Islet precursor cell (in vitro differentiated cells): ENCODE measurements around the gene TEKTIP1.
"Not testable (repeated sequence)": the region's sequence is repeated elsewhere in the genome, so short reads cannot be mapped to it uniquely, and the experiment has no call there.

Source experiments
- DNase-seq: peaks from one replicate; pipeline ENCODE4 v3.0.0-alpha.2; 2018

Gene TEKTIP1

DNA sequence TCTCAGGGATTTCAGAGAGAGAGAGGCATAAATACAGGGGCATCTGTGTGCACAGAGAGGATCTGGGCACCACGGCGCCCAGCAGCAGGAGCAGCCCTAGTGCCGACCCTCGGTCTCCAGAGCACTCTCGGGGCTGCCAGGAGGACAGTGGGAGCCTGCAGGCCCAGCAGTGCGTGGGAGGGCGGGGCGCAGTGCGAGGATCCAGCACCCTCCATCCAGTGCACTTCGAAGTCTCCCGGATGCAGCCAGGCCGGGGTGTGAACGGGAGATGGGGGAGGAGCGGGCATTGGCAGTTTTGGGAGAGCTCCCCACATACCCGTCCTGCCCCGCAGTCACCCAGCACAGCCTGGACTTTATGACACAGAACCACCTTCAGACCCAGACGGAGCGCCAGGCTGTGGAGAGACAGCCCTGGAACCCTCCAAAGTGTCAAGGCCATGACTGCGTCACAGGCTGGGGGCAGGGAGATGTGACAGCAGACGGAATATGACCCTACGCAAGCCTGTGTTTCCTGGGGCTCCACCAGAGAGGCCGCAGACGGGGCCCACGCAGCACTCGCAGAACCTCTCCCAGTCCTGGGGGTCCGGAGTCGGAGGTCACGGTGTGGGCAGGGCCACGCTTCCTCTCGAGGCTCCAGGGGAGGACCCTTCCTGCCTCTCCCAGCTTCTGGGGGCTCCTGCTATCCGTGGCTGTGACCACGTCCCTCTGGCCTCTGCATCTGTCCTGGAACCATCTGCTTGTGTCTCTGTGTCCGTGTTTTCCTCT, 14.7 kb upstream of the TEKTIP1 start:
- DNase-seq = no peak

GRCh38 chr19:3524904-3525451, 14.0 kb upstream of the TEKTIP1 start:
- no peak for DNase-seq

DNA sequence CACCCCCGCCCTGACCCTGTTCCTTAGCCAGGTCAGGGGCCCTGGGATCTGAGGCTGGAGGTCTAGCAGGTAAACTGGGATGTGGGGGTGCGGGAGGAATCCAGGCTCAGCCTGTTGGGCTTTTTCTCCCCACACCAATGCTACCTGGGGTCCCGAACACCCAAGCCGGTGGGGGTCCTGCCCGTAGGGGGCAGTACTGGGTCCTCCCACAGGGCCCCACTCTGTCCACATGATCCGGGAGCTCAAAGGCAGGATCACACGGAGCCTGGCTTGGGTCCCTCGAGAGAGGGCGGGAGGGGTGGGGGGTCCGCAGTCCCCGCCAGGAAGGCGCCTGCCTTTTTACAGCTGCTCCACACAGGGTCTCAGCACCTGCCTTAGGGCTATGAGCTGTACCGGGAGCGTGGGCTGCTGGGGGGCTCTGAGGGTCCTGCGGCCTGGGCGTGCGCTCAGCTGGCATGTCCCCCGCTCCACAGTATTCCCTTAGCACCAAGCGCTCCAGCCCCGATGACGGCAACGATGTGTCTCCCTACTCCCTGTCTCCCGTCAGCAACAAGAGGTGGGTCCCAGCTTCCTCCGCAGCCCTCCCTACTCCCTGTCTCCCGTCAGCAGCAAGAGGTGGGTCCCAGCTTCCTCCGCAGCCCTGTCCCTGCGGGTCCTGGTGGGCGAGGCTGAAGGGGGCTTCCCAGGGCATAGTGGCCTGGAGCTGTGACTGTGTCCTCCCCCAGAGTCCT, 12.3 kb upstream of the TEKTIP1 start:
- no peak for DNase-seq

GRCh38 chr19:3527238-3527910, 11.6 kb upstream of the TEKTIP1 start:
- no peak for DNase-seq

GRCh38 chr19:3528080-3528479, 10.9 kb upstream of the TEKTIP1 start:
- no peak for DNase-seq

DNA sequence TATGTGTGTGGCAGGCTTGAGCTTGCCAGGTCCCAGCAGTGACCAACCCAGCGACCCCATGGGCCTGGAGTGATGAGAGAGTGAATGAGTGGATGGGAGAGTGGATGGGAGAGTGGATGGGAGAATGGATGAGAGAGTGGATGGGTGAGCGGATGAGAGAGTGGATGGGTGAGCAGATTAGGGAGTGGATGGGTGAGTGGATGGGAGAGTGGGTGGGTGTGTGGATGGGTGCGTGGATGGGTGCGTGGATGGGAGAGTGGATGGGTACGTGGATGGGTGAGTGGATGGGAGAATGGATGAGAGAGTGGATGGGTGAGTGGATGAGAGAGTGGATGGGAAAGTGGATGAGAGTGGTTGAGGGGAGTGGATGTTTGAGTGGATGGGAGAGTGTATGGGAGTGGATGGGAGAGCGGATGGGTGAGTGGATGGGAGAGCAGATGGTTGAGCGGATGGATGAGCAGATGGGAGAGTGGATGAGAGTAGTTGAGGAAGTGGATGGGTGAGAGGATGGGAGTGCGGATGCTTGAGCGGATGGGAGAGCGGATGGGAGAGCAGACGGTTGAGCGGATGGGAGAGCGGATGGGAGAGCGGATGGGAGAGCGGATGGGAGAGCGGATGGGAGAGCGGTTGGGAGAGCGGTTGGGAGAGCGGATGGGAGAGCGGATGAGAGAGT, 10.3 kb upstream of the TEKTIP1 start:
- no peak for DNase-seq

- not testable (repeated sequence) for DNase-seq
Observed at GRCh38 chr19:3529299-3529698, 9.7 kb upstream of the TEKTIP1 start.

DNA sequence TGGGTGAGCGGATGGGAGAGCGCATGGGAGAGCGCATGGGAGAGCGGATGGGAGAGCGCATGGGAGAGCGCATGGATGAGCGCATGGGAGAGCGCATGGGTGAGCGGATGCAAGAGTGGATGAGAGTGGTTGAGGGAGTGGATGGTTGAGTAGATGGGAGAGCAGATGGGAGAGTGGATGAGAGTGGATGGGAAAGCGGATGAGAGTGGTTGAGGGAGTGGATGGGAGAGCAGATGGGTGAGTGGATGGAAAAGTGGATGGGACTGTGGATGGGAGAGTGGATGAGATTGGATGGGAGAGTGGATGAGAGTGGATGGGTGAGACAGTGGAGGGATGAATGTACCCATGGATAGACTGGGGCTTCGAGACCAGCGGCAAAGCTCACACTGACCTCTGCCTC, 8.6 kb upstream of the TEKTIP1 start:
- no peak for DNase-seq

DNA sequence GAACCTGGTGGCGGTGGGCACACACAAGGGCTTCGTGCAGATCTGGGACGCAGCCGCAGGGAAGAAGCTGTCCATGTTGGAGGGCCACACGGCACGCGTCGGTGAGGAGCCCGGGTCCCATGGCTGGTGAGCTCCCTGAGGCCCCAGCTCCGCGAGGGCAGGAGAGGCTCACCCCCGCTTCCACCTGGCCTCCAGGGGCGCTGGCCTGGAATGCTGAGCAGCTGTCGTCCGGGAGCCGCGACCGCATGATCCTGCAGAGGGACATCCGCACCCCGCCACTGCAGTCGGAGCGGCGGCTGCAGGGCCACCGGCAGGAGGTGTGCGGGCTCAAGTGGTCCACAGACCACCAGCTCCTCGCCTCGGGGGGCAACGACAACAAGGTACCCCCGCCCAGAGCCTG, 7.3 kb upstream of the TEKTIP1 start:
- DNase-seq = no peak

- DNase-seq = no peak
Observed at GRCh38 chr19:3532154-3532786, 6.7 kb upstream of the TEKTIP1 start.

DNA sequence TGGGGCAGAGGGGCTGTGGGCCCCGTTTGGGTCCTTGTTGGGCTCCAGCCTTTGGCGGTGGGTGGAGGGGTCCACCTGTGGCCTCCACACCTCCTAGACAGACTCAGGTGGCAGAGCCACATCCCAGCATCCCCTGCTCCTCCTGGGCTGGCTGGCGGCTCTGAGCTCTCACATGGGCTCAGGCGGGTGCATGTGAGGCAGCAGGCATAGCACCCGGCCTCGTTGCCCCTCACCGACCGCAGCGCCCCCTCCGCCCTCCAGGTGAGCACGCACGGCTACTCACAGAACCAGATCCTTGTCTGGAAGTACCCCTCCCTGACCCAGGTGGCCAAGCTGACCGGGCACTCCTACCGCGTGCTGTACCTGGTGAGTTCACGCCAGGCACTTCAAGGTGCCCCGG, 5.9 kb upstream of the TEKTIP1 start:
- no peak for DNase-seq

DNA sequence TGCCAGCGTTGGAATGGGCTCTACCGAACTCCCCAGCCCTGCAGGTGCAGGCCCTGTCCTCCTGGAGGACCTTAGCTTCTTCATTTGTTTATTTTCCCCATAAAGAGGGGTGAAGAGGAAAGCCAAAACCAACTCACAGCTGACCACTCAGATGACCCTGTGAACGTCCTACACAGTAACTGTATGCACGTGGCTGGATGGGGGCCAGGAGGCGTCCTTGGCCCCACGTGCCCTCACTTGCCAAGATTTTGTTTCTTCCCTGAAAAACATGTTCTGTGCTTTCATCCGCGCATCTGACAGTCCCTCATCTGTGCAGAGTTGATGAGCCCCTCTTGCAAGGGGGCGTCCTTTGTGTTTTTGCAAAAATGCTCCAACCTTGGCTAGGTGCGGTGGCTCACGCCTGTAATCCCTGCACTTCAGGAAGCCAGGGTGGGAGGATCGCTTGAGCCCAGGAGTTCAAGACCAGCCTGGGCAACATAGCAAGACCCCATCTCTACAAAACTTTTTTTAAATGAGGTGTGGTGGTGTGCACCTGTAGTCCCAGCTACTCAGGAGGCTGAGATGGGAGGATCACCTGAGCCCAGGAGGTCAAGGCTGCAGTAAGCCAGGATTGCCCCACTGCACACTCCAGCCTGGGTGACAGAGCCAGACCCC, 5.3 kb upstream of the TEKTIP1 start:
- no peak for DNase-seq

DNA sequence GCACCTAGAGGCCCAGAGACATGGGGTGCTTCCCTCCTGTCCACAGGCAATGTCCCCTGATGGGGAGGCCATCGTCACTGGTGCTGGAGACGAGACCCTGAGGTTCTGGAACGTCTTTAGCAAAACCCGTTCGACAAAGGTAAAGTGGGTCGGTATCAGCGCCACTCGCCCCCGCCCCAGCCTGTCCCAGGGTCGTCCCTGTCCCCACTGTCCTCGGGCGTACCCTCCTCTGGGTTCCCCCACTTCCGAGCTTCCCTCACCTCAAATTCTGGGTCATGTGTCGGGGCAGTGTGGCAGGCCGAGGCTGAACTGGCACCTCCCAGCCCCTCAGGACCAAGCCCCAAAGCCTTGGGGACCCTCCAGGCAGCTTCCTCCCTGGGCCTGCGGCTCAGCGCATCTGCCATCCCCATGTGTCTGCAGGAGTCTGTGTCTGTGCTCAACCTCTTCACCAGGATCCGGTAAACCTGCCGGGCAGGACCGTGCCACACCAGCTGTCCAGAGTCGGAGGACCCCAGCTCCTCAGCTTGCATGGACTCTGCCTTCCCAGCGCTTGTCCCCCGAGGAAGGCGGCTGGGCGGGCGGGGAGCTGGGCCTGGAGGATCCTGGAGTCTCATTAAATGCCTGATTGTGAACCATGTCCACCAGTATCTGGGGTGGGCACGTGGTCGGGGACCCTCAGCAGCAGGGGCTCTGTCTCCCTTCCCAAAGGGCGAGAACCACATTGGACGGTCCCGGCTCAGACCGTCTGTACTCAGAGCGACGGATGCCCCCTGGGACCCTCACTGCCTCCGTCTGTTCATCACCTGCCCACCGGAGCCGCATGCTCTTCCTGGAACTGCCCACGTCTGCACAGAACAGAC, 4.4 kb upstream of the TEKTIP1 start:
- no peak for DNase-seq

GRCh38 chr19:3535235-3535535, 3.8 kb upstream of the TEKTIP1 start:
- no peak for DNase-seq

- no peak for DNase-seq
Observed at GRCh38 chr19:3535563-3535965, 3.4 kb upstream of the TEKTIP1 start.

DNA sequence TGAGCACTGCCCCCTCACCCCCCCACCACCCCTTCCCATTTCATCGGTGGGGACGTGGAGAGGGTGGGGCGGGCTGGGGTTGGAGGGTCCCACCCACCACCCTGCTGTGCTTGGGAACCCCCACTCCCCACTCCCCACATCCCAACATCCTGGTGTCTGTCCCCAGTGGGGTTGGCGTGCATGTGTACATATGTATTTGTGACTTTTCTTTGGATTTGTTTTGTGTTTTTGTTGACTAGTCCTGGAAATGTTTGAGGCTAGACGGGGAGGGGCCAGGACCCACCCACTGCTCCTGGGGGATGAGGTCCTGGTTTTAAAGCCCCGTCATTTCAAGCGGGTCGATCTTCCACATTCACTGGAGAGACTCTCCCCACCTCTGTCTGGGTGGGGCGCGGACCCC, 3.0 kb upstream of the TEKTIP1 start:
- no peak for DNase-seq

DNA sequence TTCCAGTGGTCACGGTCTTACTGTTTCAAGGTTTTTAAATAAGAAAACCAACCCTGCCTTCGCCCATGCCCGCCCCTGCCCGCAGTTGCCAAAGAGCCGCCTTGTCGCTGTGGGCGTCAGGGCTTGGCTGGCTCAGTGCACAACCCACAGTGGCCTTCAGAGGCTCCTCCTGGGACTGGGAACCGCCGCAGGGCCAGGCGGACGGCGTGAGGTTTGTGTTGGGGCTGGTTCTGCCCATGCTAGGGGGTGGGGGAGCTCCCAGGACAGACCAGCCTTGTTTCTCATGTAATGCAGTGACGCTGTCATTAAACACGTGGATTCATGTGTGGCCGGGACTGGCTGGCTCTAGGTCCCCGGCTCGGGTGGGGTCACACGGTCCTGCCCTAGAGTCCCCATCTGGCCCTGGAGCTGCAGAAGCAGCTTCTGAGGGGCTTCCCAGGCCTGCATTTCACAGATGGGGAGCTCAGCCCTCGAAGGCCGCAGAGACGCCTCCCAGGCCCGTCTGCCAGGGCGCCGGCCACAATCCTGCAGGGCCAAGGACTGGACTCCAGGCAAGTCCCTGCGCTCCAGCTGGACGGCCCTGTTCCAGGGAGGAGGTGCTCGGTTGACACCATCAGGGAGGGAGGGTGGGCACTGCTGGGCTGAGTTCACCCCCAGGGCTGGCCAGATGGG, 2.4 kb upstream of the TEKTIP1 start:
- no peak for DNase-seq

DNA sequence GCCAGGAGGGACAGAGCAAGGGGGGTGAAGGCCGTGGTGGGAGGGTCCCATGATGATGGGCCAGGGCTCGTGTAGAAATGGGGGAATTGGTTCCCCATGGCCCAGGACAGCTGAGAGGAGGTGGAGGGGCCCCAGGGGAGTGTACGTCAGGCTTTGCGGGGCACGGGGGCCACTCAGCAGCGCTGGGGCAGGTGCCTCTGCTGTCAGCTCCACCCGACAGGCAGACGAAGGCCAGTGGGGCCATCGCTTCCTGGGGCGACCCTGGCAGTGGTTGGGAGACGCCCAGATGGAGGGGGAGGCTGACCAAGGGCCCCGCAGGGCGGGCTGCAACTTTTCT, 1.9 kb upstream of the TEKTIP1 start:
- no peak for DNase-seq

DNA sequence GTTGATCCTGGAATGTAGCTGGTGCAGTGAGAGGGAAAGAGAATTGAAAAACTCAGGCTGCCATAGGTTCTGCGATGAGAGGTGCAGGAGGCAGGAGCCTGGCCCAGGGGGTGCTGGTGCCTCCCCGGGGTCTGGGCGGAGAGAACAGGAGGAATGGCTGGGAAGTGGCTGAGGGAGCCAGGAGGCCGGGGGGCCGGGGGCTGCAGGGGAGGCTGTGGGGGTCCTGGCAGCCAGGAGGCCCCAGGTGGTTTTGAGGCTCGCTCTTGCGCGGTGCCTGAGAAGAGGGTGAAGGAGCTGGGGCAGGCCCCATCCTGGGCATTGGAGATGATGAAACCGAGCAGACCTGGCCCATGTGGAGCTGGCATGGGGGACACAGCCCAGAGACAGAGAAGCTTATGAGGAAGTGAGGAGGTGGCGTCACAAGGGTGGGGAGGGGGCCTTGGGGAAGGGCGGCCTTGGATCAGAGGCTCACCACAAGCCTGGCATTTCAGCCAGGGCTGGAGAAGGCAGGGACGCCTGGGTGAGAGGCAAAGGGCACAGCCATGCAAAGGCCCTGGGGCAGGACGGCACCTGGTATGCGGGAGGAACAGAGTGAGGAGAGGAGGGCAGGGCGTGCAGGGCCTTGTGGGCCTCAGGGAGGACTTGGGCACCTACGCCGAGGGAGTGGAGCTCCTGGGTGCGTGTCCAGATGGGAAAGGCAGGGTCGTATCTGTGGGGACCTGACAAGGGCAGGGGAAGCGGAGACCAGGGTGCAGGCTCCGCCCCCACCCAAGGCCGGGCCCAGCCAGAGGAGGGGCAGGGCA, 1.3 kb upstream of the TEKTIP1 start:
- DNase-seq = no peak
